Spleen (tissue), 3 donors: ENCODE results near the gene FHIP1A.

ENCODE experiments used
- POLR2A ChIP-seq, 3 donors: fragments of 450-650 bp; IDR thresholded peaks; one replicate each; pipeline ENCODE4 v1.5.1; 2017; ENCODE audit warnings: antibody characterized with exemption in 3 of 3, mild to moderate bottlenecking in 1 of 3
- POLR2AphosphoS5 ChIP-seq, 3 donors: sonication (generic); formaldehyde crosslinking; IDR thresholded peaks; one replicate each; pipeline ENCODE4 v1.5.1; 2017; ENCODE audit warnings: antibody characterized with exemption in 3 of 3

- TF ChIP-seq POLR2A (IDR thresholded peaks at IDR 0.05) (no peak), POLR2AphosphoS5 (IDR thresholded peaks at IDR 0.05) (no peak)
Observed at GRCh38 chr4:151455212-151455611, 46.2 kb downstream of the FHIP1A start.
